GM19043 (cell line): ENCODE data around the gene GNB5.
A peak's percentile ranks its signal among the peaks of the same experiment; 100 is the strongest.
"Not testable (repeated sequence)": the region's sequence is repeated elsewhere in the genome, so short reads cannot be mapped to it uniquely, and the experiment has no call there.

Experiments used
- ATAC-seq: cut with Tn5 transposase; IDR thresholded peaks from one replicate; pipeline ENCODE4 v1.9.1; 2021; ENCODE audit warnings: low read depth; ENCODE audit not compliant: unreplicated experiment

Gene GNB5

GRCh38 chr15:52097180-52097579, 94.0 kb downstream of the GNB5 start:
- no peak for ATAC-seq

GRCh38 chr15:52096536-52096935, 94.7 kb downstream of the GNB5 start:
- not testable (repeated sequence) for ATAC-seq

- ATAC-seq: no peak
These were observed 95.5 kb downstream of the GNB5 start for GRCh38 chr15:52095597-52096262.

DNA sequence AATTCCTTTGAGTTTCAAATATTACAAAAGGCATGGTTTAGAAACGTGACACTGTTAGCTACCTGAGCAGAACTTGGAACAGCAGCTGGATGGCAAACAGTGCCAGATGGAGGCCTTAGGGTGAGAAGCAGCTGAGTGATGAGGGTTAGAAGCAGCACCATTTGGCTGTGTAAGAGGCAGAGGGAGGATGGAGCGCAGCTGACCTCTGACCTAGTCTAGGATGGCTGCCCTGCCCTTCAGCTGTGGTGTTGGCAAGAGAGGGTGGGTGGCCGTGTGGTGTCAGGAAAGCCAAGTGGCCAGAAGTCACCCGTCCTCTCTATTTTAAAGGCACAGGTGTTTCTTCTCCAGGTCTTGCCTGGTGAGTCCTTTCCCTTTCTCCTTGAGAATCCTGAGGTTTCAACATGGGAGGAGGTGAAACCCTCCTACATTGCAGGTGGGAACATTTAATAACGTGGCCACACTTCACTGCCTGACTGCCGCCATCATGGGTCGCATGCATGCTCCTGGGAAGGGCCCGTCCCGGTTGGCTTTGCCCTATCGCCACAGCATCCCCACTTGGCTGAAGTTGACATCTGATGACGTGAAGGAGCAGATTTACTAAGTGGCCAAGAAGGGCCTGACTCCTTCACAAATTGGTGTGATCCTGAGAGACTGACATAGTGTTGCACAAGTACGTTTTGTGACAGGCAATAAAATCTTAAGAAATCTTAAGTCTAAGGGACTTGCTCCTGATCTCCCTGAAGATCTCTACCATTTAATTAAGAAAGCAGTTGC, 96.2 kb downstream of the GNB5 start:
- ATAC-seq: no peak

- no peak for ATAC-seq
These were observed 97.4 kb downstream of the GNB5 start for GRCh38 chr15:52093539-52094510.

- ATAC-seq: no peak
These were observed 98.0 kb downstream of the GNB5 start for GRCh38 chr15:52093167-52093538.

GRCh38 chr15:52090193-52090592, 101.0 kb downstream of the GNB5 start:
- ATAC-seq: no peak

DNA sequence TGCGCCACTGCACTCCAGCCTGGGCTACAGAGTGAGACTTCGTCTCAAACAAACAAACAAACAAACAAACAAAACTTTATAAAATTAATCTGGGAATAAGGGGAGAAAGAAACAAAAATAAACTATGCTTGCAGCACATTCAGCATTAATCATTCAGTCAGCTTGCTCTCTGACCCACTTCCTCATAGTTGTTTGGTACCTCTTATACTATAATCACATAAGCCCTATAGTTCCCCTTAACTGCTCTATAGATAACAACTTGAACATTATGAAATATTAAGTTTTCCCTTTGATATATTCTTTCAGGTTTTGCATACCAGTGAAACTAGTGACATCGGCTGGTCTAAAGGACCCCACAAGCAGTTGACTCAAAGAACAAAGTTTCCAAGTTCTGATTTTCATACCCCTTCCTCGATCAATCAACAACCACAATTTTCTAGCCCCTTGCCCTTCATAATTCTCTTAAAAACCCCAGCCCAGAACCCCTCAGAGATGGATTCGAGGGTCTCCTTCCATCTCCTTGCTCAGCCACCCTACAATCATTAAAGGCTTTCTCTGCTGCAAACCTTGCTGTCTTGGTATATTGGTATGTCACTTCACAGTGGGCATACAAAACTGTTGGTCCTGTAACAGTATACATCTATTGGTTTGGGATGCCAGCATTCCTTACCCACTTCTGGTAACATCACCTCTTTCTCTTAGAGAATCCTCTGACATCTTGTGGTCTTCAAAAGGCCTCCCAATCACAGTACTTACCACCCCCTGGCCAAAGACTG, 105.0 kb downstream of the GNB5 start:
- ATAC-seq: no peak

GRCh38 chr15:52085299-52085698, 105.9 kb downstream of the GNB5 start:
- no peak for ATAC-seq

GRCh38 chr15:52083603-52084002, 107.6 kb downstream of the GNB5 start:
- ATAC-seq: no peak

GRCh38 chr15:52083037-52083359, 108.2 kb downstream of the GNB5 start:
- peak; percentile 7 for ATAC-seq

- peak; percentile 75 for ATAC-seq
These were observed 108.8 kb downstream of the GNB5 start for GRCh38 chr15:52082197-52083036.

- no peak for ATAC-seq
These were observed 110.3 kb downstream of the GNB5 start for GRCh38 chr15:52080706-52081392.

GRCh38 chr15:52080031-52080430, 111.2 kb downstream of the GNB5 start:
- no peak for ATAC-seq

DNA sequence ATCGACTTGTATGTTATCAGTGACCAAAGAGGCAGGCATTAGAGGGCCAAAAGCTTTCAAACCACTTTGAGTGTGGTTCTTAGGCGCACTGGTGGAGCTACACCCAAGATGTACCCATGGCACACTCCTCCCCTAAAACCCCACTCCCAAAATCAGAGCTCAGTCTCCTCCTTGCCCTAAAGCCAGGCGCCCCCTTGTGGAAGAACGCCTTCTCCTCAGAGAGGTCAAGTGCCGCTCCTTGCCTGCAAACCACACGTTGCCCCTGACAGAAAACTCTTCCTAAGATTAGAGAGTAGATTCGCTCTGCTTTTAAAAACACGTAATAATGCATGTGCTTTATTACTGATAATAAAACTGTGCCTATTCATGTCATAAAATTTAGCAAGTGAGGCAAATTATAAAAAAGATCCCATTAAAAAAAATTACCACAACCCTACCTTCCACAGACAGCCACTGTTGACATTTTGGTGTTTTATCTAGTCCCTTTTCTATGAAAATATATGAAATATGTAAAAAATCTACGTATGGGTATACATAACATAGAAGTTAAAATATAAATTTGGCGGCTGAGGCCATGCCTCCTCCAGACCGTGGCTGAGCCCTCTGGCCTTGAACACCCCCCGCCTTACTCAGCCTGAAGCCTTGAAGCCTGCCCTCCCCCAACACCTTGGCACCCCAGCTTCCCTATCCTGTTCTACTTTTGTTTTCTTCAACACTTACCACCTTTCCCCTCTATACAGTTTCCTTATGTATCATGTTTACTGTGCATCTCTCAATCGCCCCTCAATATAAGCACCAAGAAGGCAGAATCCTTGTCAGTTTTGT, 112.1 kb downstream of the GNB5 start:
- no peak for ATAC-seq

GRCh38 chr15:52078197-52078875, 112.9 kb downstream of the GNB5 start:
- no peak for ATAC-seq

- ATAC-seq: no peak
These were observed 114.1 kb downstream of the GNB5 start for GRCh38 chr15:52076889-52077781.
